IMR-90 (cell line): ENCODE measurements around the gene DCLK1. TPM values are rescaled to one million over a fixed set of nuclear protein-coding genes. Genes with fewer than 3 reads are reported as not detected.

Experiments
- ATAC-seq: fragments of 200-7000 bp; cut with Tn5 transposase; 2 replicates; pipeline ENCODE4 v1.9.1; 2020; ENCODE audit warnings: low read depth, mild to moderate bottlenecking, moderate library complexity
- BruUV-seq: library from RNA; stranded (reverse); fragments of 400-500 nt; replicated peaks from 2 replicates; lab custom pipeline; 2021; lab: Mats Ljungman, UMichigan
- CTCF ChIA-PET: fragments of 300-600 bp; formaldehyde crosslinking; extraction: SDS; loops from one replicate; lab custom pipeline; 2021; ENCODE audit warnings: antibody characterized with exemption; lab: Yijun Ruan, JAX
- POLR2A ChIA-PET: fragments of 300-600 bp; sonication (Branson Sonifier 250); formaldehyde crosslinking; loops from one replicate; lab custom pipeline; 2022; ENCODE audit warnings: antibody characterized with exemption; ENCODE audit not compliant: unreplicated experiment; lab: Charles Lee
- DNase-seq: peaks from one replicate; pipeline ENCODE4 v3.0.0; 2013
- H2AFZ ChIP-seq: replicated peaks from 2 replicates; pipeline ENCODE3; 2013; ENCODE audit warnings: low read length, mild to moderate bottlenecking; ENCODE audit not compliant: poor library complexity
- H2AK5ac ChIP-seq: 2 replicates; pipeline ENCODE4 v1.6.1; 2013; ENCODE audit warnings: low read depth, low read length, inconsistent platforms
- H2AK9ac ChIP-seq: replicated peaks from 2 replicates; pipeline ENCODE3; 2013; ENCODE audit warnings: mild to moderate bottlenecking, low read depth, low read length, moderate library complexity; ENCODE audit not compliant: poor library complexity
- H2BK120ac ChIP-seq: 2 replicates; pipeline ENCODE4 v1.6.1; 2013; ENCODE audit warnings: low read depth, low read length, inconsistent platforms
- H2BK15ac ChIP-seq: 3 replicates; pipeline ENCODE4 v1.6.1; 2013; ENCODE audit warnings: low read depth, low read length, inconsistent platforms
- H2BK20ac ChIP-seq: 2 replicates; pipeline ENCODE4 v1.6.1; 2013; ENCODE audit warnings: low read depth, mild to moderate bottlenecking, inconsistent platforms, low read length, moderate library complexity
- H2BK5ac ChIP-seq: 2 replicates; pipeline ENCODE4 v1.6.1; 2013; ENCODE audit warnings: mild to moderate bottlenecking, low read depth, low read length, inconsistent platforms; ENCODE audit not compliant: poor library complexity, severe bottlenecking
- H3K14ac ChIP-seq: replicated peaks from 2 replicates; pipeline ENCODE4 v1.6.1; 2013; ENCODE audit warnings: low read depth, low read length, inconsistent platforms
- H3K18ac ChIP-seq: 2 replicates; pipeline ENCODE4 v1.6.1; 2013; ENCODE audit warnings: low read depth, low read length, control low read depth
- H3K23ac ChIP-seq: 2 replicates; pipeline ENCODE4 v1.6.1; 2013; ENCODE audit warnings: low read depth, low read length, inconsistent platforms
- H3K27ac ChIP-seq: 2 replicates; pipeline ENCODE4 v1.5.1; 2013; ENCODE audit warnings: mild to moderate bottlenecking, control low read depth, low read length; ENCODE audit not compliant: insufficient read depth
- H3K27me3 ChIP-seq: 2 replicates; pipeline ENCODE4 v1.6.1; 2013; ENCODE audit warnings: low read length; ENCODE audit not compliant: control insufficient read depth, insufficient read depth
- H3K36me3 ChIP-seq: 2 replicates; pipeline ENCODE4 v1.6.1; 2013; ENCODE audit warnings: low read length, mixed read lengths; ENCODE audit not compliant: control insufficient read depth, insufficient read depth
- H3K4ac ChIP-seq: 2 replicates; pipeline ENCODE4 v1.6.1; 2013; ENCODE audit warnings: low read depth, low read length, inconsistent platforms
- H3K4me1 ChIP-seq: 2 replicates; pipeline ENCODE4 v1.6.1; 2013; ENCODE audit warnings: low read length, mixed read lengths; ENCODE audit not compliant: control insufficient read depth, insufficient read depth
- H3K4me2 ChIP-seq: 2 replicates; pipeline ENCODE4 v1.6.1; 2013; ENCODE audit warnings: low read depth, mild to moderate bottlenecking, control low read depth, low read length, moderate library complexity
- H3K4me3 ChIP-seq: 2 replicates; pipeline ENCODE4 v1.5.1; 2013; ENCODE audit warnings: low read depth, mild to moderate bottlenecking, control low read depth, low read length, moderate library complexity; ENCODE audit not compliant: insufficient read depth
- H3K56ac ChIP-seq: 2 replicates; pipeline ENCODE4 v1.6.1; 2013; ENCODE audit warnings: low read length, inconsistent platforms; ENCODE audit not compliant: insufficient read depth; ENCODE audit errors: extremely low read depth
- H3K79me1 ChIP-seq, 2 experiments: 2 replicates each; pipeline ENCODE4 v1.6.1; 2013; ENCODE audit warnings: low read length in 2 of 2, inconsistent platforms in 1 of 2, low read depth in 1 of 2
- H3K9ac ChIP-seq: 2 replicates; pipeline ENCODE4 v1.6.1; 2013; ENCODE audit warnings: low read depth, low read length, control low read depth
- H3K9me1 ChIP-seq: 2 replicates; pipeline ENCODE4 v1.6.1; 2013; ENCODE audit warnings: low read length, inconsistent platforms; ENCODE audit not compliant: insufficient read depth
- H3K9me3 ChIP-seq: 2 replicates; pipeline ENCODE4 v1.6.1; 2013; ENCODE audit warnings: low read length; ENCODE audit not compliant: control insufficient read depth, insufficient read depth
- H4K20me1 ChIP-seq: 2 replicates; pipeline ENCODE4 v1.6.1; 2013; ENCODE audit warnings: low read length, inconsistent platforms; ENCODE audit not compliant: insufficient read depth
- H4K5ac ChIP-seq: 2 replicates; pipeline ENCODE4 v1.6.1; 2013; ENCODE audit warnings: mild to moderate bottlenecking, low read depth, low read length, control low read depth
- H4K8ac ChIP-seq, 2 experiments: 2 replicates each; pipeline ENCODE4 v1.6.1; 2013; ENCODE audit warnings: low read depth in 2 of 2, low read length in 2 of 2, control low read depth in 1 of 2, inconsistent platforms in 1 of 2
- H4K91ac ChIP-seq: 2 replicates; pipeline ENCODE4 v1.6.1; 2013; ENCODE audit warnings: low read depth, low read length, inconsistent platforms; ENCODE audit not compliant: insufficient read depth
- POLR2A ChIP-seq: IDR thresholded peaks from 2 replicates; pipeline ENCODE4 v1.6.1; 2012; ENCODE audit warnings: mild to moderate bottlenecking, low read depth, low read length
- RCOR1 ChIP-seq: IDR thresholded peaks from 2 replicates; pipeline ENCODE4 v1.6.1; 2012; ENCODE audit warnings: mild to moderate bottlenecking, low read length, improper control_type of control experiment; ENCODE audit not compliant: insufficient replicate concordance
- WGBS, 2 experiments: methylation state at CpG; one replicate each; pipeline versions ENCODE4 v1.1.5 to v1.1.7; 2013; ENCODE audit warnings: missing lambda C conversion rate in 2 of 2; ENCODE audit not compliant: insufficient read length in 1 of 2; ENCODE audit errors: extremely low coverage in 2 of 2; 5-methylcytosine and 5-hydroxymethylcytosine counted together
- dilution Hi-C: fragments of 300-500 bp; cut with HindIII; formaldehyde crosslinking; loops from one replicate; pipeline ENCODE4 v1.14.3; 2018; ENCODE audit warnings: low sequenced_read_pairs; ENCODE audit not compliant: unreplicated experiment
- in situ Hi-C: fragments of 300-500 bp; cut with MboI; formaldehyde crosslinking; loops from 3 replicates; pipeline ENCODE4 v1.14.3; 2019; ENCODE audit warnings: low sequenced_read_pairs, inconsistent platforms, mixed read lengths
- intact Hi-C: fragments of 100-400 bp; cut with micrococcal nuclease; formaldehyde crosslinking; loops from 2 replicates; pipeline ENCODE4 v1.10.0; 2022
- polyA plus RNA-seq, 3 experiments: library from polyadenylated mRNA; depleted of rRNA; stranded (reverse); fragments of >200 nt; gene quantifications; 2 replicates each; pipeline ENCODE4 v1.2.3, GENCODE V29; 2012; ENCODE audit warnings: low replicate concordance in 1 of 3
- total RNA-seq: library from RNA; depleted of rRNA; stranded (reverse); fragments of >200 nt; gene quantifications from 2 replicates; pipeline ENCODE4 v1.2.3, GENCODE V29; 2012
- TF ChIP-seq, protein P1 (sequence below): conservative IDR thresholded peaks from 2 replicates; pipeline ENCODE4 v1.5.1; 2012; ENCODE audit warnings: mild to moderate bottlenecking, low read depth, low read length, improper control_type of control experiment

Gene DCLK1
- total and polyA plus RNA-seq, 2 of the 4 experiments (the other 2 are of a cell fraction): under 0.01 to 0.02 TPM

- intact Hi-C loops (no loop called here), in situ Hi-C loops (no loop called here), dilution Hi-C loops (no loop called here)
- Histone ChIP-seq H4K8ac (no peak overlapping the region), H3K79me1 (no peaks in the 10 kb centered on the region), H4K5ac (no peak overlapping the region), H3K14ac (no peak overlapping the region), H3K9me3 (no peaks in the 10 kb centered on the region), H2AK5ac (no peak overlapping the region), H3K23ac (no peak overlapping the region), H3K4ac (no peak overlapping the region), H2AK9ac (no peak overlapping the region), H2BK5ac (no peak overlapping the region), H3K36me3 (no peaks in the 10 kb centered on the region), H2BK15ac (no peak overlapping the region), H3K4me3 (no peak overlapping the region), H2AFZ (no peak overlapping the region), H2BK20ac (no peak overlapping the region), H3K4me2 (no peak overlapping the region), H3K18ac (no peak overlapping the region), H3K9me1 (no peaks in the 10 kb centered on the region), H3K4me1 (no peaks in the 10 kb centered on the region), H4K91ac (no peak overlapping the region), H3K27me3 (peaks cover 2% of the 10 kb centered on the region; the same call in 1 of the 2 replicates), H3K56ac (no peak overlapping the region), H4K20me1 (no peaks in the 10 kb centered on the region), H3K27ac (no peak overlapping the region), H3K9ac (no peak overlapping the region), H2BK120ac (no peak overlapping the region)
- ChIA-PET CTCF (interaction anchor here (0.6 kb wide), 1 partner anchor 14 kb away, joined by 4 read pairs; no protein-coding TSS in a partner anchor), POLR2A (no interaction called here)
- DNase-seq: no peak
- WGBS, 2 experiments: no CpG with 5 or more reads among the region's 1 CpG
- ATAC-seq: no peak
- no peak for TF ChIP-seq RCOR1
- TF ChIP-seq POLR2A: no peak
- TF ChIP-seq, protein P1, sequence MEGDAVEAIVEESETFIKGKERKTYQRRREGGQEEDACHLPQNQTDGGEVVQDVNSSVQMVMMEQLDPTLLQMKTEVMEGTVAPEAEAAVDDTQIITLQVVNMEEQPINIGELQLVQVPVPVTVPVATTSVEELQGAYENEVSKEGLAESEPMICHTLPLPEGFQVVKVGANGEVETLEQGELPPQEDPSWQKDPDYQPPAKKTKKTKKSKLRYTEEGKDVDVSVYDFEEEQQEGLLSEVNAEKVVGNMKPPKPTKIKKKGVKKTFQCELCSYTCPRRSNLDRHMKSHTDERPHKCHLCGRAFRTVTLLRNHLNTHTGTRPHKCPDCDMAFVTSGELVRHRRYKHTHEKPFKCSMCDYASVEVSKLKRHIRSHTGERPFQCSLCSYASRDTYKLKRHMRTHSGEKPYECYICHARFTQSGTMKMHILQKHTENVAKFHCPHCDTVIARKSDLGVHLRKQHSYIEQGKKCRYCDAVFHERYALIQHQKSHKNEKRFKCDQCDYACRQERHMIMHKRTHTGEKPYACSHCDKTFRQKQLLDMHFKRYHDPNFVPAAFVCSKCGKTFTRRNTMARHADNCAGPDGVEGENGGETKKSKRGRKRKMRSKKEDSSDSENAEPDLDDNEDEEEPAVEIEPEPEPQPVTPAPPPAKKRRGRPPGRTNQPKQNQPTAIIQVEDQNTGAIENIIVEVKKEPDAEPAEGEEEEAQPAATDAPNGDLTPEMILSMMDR: no peak
- no TSS peak for BruUV-seq
Observed at GRCh38 chr13:35908226-35908625, 223.0 kb downstream of the DCLK1 start.
